Stimulated activated CD4-positive, alpha-beta T cell treated with anti-CD3 and anti-CD28 coated beads, TNF-alpha, amount 100 ng/mL, for 48 hours (primary cell): ENCODE measurements around the gene UTP18.
"Not testable (repeated sequence)": the region's sequence is repeated elsewhere in the genome, so short reads cannot be mapped to it uniquely, and the experiment has no call there.

Experiments
- DNase-seq, 3 donors: peaks; one replicate each; pipeline ENCODE4 v3.0.0-alpha.2; 2020; ENCODE audit warnings: low read depth in 3 of 3

Gene UTP18

DNA sequence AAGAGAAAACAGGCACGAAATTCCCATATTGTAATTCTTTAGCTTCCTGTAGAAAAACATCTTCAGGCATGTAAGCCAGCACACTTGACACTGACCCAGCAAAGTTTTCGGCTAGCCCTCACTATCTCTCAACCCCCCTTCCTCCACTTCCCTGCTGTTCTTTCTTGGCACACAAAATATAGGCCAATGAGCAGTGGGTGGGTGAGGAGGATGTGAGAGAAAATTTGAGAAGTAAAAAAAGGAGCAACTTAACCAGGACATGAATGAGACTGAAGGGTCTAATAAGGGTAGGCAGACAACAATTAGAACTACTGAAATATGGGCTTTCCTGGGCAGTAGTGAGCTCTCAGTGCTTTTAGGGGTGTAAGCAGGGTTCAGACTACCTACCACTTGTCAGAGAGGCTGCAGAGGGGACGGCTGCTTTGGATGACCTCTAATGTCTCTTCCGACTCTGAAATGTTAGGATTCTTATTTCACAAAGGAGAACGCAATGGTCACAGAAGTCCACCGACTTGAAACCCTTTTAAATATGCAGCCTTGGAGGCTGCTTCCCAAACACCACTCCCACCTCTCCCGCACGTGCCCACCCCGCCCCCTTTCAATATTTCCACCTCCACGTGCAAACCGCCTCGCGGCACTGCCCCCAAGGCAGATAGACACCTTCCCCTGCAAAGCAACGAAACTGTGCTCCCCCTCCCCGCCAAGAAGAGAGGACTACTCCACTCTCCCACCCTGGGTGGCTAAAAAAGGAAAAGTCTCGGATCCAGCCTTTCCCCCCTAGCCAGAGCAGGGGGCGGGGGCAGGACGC is 1.4 kb upstream of the UTP18 start:
- DNase-seq = no peak

DNA sequence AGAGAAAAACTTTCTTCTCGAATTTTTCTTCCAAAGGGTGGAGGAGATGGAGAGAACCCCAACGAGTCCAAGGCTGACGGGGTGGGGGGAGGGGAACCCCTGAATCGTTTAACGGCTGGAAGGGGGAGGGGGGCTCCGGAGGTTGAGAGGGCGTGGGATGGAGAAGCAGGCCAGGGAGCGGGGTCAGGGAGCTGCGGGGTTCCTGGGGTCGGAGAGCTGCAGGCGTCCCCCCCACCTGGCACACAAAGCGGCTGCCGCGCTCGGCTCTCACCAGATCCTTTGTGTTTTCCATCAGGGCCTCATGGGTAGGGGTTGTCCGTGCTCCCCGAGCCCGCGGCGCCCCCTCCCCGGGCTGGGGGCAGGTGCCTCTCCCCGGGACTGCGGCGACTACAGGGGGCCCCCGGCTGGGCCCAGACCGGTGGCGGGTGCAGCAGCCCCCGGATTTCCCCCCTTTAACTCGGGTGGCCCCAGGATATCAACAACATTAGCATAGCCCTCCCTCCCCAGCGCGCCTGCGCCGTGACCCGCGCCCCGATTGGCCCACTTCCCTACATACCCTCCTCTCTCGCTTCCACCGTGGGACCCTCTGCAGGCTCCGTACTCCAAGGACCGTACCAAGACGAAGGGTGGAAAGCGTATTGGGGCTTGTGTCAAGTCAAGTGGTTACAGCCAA is 646 bp upstream of the UTP18 start, which contains the start of gene MBTD1:
MBTD1 (minus strand) TSS at position 486 of the 673 bp plus-strand sequence. CDS start 34,888 bp downstream, outside the sequence.
- DNase-seq = peak; percentile 83 to 92 (median 91)

- no peak for DNase-seq
Observed at GRCh38 chr17:51261024-51261963, 948 bp downstream of the UTP18 start.

- DNase-seq = no peak
Observed at GRCh38 chr17:51263006-51263405, 2.7 kb downstream of the UTP18 start.

GRCh38 chr17:51264466-51264865 is 4.1 kb downstream of the UTP18 start:
- DNase-seq = not testable (repeated sequence)

- no peak for DNase-seq
Observed at GRCh38 chr17:51269991-51270390, 9.6 kb downstream of the UTP18 start.

GRCh38 chr17:51270636-51271035 is 10.3 kb downstream of the UTP18 start:
- no peak for DNase-seq

DNA sequence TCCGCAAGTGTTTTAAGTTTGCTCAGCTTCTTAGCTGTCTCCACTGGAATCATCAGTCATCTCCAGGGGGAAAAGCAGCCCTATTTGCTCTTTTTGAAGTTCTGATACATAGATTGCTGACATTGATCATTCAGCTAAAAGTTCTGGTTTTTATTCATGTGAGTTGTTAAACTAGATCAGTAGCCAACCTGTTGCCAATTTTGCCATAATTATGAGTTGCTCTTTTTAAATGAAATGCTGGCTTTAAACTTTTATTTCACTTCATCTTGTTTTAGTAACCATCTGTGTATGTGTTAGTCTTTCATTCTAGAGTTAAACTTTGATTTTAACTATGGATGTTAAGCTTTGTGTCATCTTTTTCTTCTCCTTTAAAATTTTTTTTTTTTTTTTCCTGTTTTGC is 12.5 kb downstream of the UTP18 start:
- no peak for DNase-seq

GRCh38 chr17:51275381-51275780 is 15.0 kb downstream of the UTP18 start:
- no peak for DNase-seq

- no peak for DNase-seq
Observed at GRCh38 chr17:51279183-51279582, 18.8 kb downstream of the UTP18 start.

DNA sequence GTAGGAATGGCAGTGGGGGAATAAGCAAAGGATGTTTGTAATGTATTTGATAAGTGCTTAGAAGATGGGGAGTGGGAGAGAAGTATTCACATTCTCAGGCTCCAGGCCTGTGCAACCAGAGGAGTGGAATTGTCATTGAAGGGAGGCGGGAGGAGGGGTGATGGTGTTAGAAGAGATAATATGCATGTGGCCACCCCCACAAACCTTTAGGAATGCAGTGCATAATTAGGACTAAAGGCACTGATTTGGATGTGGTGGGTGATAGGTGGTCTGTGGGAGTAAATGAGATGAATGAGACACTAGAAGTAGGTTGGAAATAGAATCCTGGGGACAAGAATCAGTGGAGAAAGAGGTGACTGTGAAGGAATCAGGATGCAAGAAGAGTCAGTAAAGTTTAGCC is 27.1 kb downstream of the UTP18 start:
- DNase-seq = no peak

GRCh38 chr17:51289696-51290111 is 29.4 kb downstream of the UTP18 start:
- DNase-seq = no peak

DNA sequence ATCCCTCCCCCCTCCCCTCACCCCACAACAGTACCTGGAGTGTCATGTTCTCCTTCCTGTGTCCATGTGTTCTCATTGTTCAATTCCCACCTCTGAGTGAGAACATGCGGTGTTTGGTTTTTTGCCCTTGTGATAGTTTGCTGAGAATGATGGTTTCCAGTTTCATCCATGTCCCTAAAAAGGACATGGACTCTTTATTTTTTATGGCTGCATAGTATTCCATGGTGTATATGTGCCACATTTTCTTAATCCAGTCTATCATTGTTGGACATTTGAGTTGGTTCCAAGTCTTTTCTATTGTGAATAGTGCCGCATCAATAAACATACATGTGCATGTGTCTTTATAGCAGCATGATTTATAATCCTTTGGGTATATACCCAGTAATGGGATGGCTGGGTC is 34.0 kb downstream of the UTP18 start:
- not testable (repeated sequence) for DNase-seq

GRCh38 chr17:51298508-51299371 is 38.4 kb downstream of the UTP18 start:
- no peak for DNase-seq

- no peak for DNase-seq
Observed at GRCh38 chr17:51299859-51300258, 39.5 kb downstream of the UTP18 start.

DNA sequence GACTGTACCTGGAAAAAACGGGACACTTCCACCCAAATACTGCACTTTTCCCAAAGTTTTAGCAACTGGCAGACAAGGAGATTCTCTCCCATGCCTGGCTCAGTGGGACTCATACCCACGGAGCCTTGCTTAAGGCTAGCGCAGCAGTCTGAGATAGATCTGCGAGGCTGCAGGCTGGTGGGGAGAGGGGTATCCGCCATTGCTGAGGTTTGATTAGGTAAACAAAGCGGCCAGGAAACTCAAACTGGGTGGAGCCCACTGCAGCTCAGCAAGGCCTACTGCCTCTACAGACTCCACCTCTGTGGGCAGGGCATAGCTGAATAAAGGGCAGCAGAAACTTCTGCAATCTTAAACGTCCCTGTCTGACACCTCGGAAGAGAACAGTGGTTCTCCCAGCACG is 44.8 kb downstream of the UTP18 start:
- no peak for DNase-seq

- not testable (repeated sequence) for DNase-seq
Observed at GRCh38 chr17:51312003-51312402, 51.7 kb downstream of the UTP18 start.

GRCh38 chr17:51319186-51319585 is 58.8 kb downstream of the UTP18 start:
- DNase-seq = no peak

- no peak for DNase-seq
Observed at GRCh38 chr17:51322390-51323029, 62.2 kb downstream of the UTP18 start.

DNA sequence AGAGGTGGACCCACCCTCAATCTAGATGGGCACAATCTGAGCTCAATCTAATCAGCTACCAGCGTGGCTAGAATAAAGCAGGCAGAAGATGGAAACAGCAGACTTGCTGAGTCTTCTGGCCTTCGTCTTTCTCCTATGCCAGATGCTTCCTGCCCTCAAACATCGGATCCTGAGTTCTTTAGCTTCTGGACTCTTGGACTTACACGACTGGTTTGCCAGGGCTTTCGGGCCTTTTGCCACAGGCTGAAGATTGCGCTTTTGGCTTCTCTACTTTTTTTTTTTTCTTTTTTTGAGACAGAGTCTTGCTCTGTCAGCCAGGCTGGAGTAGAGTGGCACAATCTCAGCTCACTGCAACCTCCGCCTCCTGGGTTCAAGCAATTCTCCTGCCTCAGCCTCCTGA is 65.1 kb downstream of the UTP18 start:
- DNase-seq = no peak
